SK-MEL-5 (cell line): ENCODE data around the gene P3H3. TPM values are rescaled to one million over a fixed set of nuclear protein-coding genes. Genes with fewer than 3 reads are reported as not detected.

Source experiments
- DNase-seq: peaks from one replicate; pipeline ENCODE4 v3.0.0-alpha.2; 2016; ENCODE audit warnings: low read depth, low spot score
- in situ Hi-C: cut with HindIII; loops from 2 replicates; pipeline ENCODE4 v1.10.0; 2016; ENCODE audit warnings: low sequenced_read_pairs, high pct_unique_total_duplicates, low pct_unique_long_range_greater_than_20kb
- total RNA-seq: library from RNA; depleted of rRNA; stranded (reverse); fragments of >200 nt; shearing (Covaris generic); gene quantifications from 2 replicates; pipeline ENCODE4 v1.2.3, GENCODE V29; 2014

P3H3 gene
- total RNA-seq, 1 experiment from 2014 or later, result 10.3 TPM

GRCh38 chr12:6834873-6835272, 6.7 kb downstream of the P3H3 start:
- no peak for DNase-seq
- in situ Hi-C loops, result no loop called here

GRCh38 chr12:6836851-6837250, 8.6 kb downstream of the P3H3 start:
- no peak for DNase-seq
- in situ Hi-C loops, result no loop called here

GRCh38 chr12:6837370-6838060, 9.3 kb downstream of the P3H3 start:
- in situ Hi-C loops, result no loop called here

GRCh38 chr12:6838854-6839253, 10.6 kb downstream of the P3H3 start:
- in situ Hi-C loops, result no loop called here
- no peak for DNase-seq

More at GRCh38 chr12:6837370-6838060, 9.3 kb downstream of the P3H3 start:
- no peak for DNase-seq

GRCh38 chr12:6839482-6840201, 11.4 kb downstream of the P3H3 start:
- in situ Hi-C loops, result no loop called here
- DNase-seq, result no peak

- in situ Hi-C loops, result no loop called here
These were observed 12.1 kb downstream of the P3H3 start for GRCh38 chr12:6840330-6840729.

GRCh38 chr12:6840761-6841515, 12.7 kb downstream of the P3H3 start, which contains the start of gene GNB3:
TSS of gene GNB3 (plus strand) at chr12:6840925. CDS start at chr12:6841288, 363 bp downstream.
- in situ Hi-C loops, result no loop called here
- DNase-seq, result no peak

More at GRCh38 chr12:6840330-6840729, 12.1 kb downstream of the P3H3 start:
- DNase-seq, result no peak

GRCh38 chr12:6842075-6842474, 13.9 kb downstream of the P3H3 start:
- DNase-seq, result no peak
- in situ Hi-C loops, result no loop called here

- DNase-seq, result no peak
- in situ Hi-C loops, result no loop called here
These were observed 15.1 kb downstream of the P3H3 start for GRCh38 chr12:6843118-6843902.

- in situ Hi-C loops, result no loop called here
- DNase-seq, result no peak
These were observed 17.2 kb downstream of the P3H3 start for GRCh38 chr12:6845395-6845794.

GRCh38 chr12:6846316-6846869, 18.2 kb downstream of the P3H3 start:
- in situ Hi-C loops, result no loop called here
- DNase-seq, result no peak

GRCh38 chr12:6847676-6848075, 19.5 kb downstream of the P3H3 start:
- no peak for DNase-seq
- in situ Hi-C loops, result no loop called here

- DNase-seq, result no peak
- in situ Hi-C loops, result no loop called here
These were observed 21.2 kb downstream of the P3H3 start for GRCh38 chr12:6849427-6849826.

- in situ Hi-C loops, result no loop called here
- DNase-seq, result no peak
These were observed 21.9 kb downstream of the P3H3 start for GRCh38 chr12:6849976-6850560.

GRCh38 chr12:6850796-6851152, 22.6 kb downstream of the P3H3 start:
- no peak for DNase-seq
- in situ Hi-C loops, result no loop called here

- in situ Hi-C loops, result no loop called here
- DNase-seq, result peak; percentile 99
These were observed 23.1 kb downstream of the P3H3 start, which contains the start of gene CDCA3 for GRCh38 chr12:6851153-6851920. TSS of gene CDCA3 (minus strand) at chr12:6851286. CDS start at chr12:6850952, 334 bp downstream.
